ENCODE measurements around the gene MSH3.

Gene MSH3

GRCh38 chr5:80676706-80677105 lies 22.3 kb downstream of the MSH3 start:
- TF ChIP-seq CTCF (IDR thresholded peaks at IDR 0.05) = no peak

- peak; percentile 58 for TF ChIP-seq CTCF (IDR thresholded peaks at IDR 0.05)
These were observed 32.3 kb downstream of the MSH3 start for GRCh38 chr5:80686757-80687156.

GRCh38 chr5:80688648-80689420 lies 34.4 kb downstream of the MSH3 start:
- no peak for TF ChIP-seq CTCF (IDR thresholded peaks at IDR 0.05)

GRCh38 chr5:80689627-80690026 lies 35.2 kb downstream of the MSH3 start:
- TF ChIP-seq CTCF (IDR thresholded peaks at IDR 0.05) = no peak

- no peak for TF ChIP-seq CTCF (IDR thresholded peaks at IDR 0.05)
These were observed 41.2 kb downstream of the MSH3 start for GRCh38 chr5:80695666-80696065.

- TF ChIP-seq CTCF (IDR thresholded peaks at IDR 0.05) = no peak
These were observed 42.0 kb downstream of the MSH3 start for GRCh38 chr5:80696450-80696849.

- no peak for TF ChIP-seq CTCF (IDR thresholded peaks at IDR 0.05)
These were observed 42.6 kb downstream of the MSH3 start for GRCh38 chr5:80697100-80697499.

GRCh38 chr5:80698369-80698768 lies 43.9 kb downstream of the MSH3 start:
- no peak for TF ChIP-seq CTCF (IDR thresholded peaks at IDR 0.05)

Data from LNCAP (cell line).